Endothelial cell (in vitro differentiated cells): ENCODE measurements around the gene CHMP2A. TPM values are rescaled to one million over a fixed set of nuclear protein-coding genes. Genes with fewer than 3 reads are reported as not detected.

Source experiments
- DNase-seq: peaks from one replicate; pipeline ENCODE4 v3.0.0; 2021; ENCODE audit warnings: low spot score
- H3K27ac Mint-ChIP-seq: one replicate; pipeline ENCODE4 v1.8.0; 2021; ENCODE audit warnings: mixed read lengths, inconsistent platforms; ENCODE audit not compliant: unreplicated experiment
- H3K27me3 Mint-ChIP-seq: one replicate; pipeline ENCODE4 v1.8.0; 2021; ENCODE audit warnings: mild to moderate bottlenecking, moderate library complexity, mixed read lengths, inconsistent platforms; ENCODE audit not compliant: unreplicated experiment
- H3K36me3 Mint-ChIP-seq: one replicate; pipeline ENCODE4 v1.8.0; 2021; ENCODE audit warnings: mild to moderate bottlenecking, low read depth, mixed read lengths, inconsistent platforms; ENCODE audit not compliant: unreplicated experiment
- H3K4me1 Mint-ChIP-seq: one replicate; pipeline ENCODE4 v1.8.0; 2021; ENCODE audit warnings: mild to moderate bottlenecking, mixed read lengths, inconsistent platforms; ENCODE audit not compliant: unreplicated experiment
- H3K4me3 Mint-ChIP-seq: one replicate; pipeline ENCODE4 v1.8.0; 2021; ENCODE audit warnings: mild to moderate bottlenecking, mixed read lengths, inconsistent platforms; ENCODE audit not compliant: unreplicated experiment
- H3K9me3 Mint-ChIP-seq: one replicate; pipeline ENCODE4 v1.8.0; 2021; ENCODE audit warnings: mixed read lengths, inconsistent platforms; ENCODE audit not compliant: unreplicated experiment
- CTCF ChIP-seq: fragments of 200-600 bp; sonication (generic); IDR thresholded peaks from one replicate; pipeline ENCODE4 v1.5.0; 2021; ENCODE audit warnings: antibody characterized with exemption; ENCODE audit not compliant: unreplicated experiment
- total RNA-seq: library from RNA; stranded (reverse); fragmentation: NEBNext Ultra II Directional; extraction: Animal tissue kit (Norgen Biotek cat#: 25700); gene quantifications from one replicate; pipeline ENCODE4 v1.2.1, GENCODE V29; 2021; ENCODE audit not compliant: unreplicated experiment

Gene CHMP2A
- total RNA-seq, 1 donor from 2014 or later = 130 TPM

DNA sequence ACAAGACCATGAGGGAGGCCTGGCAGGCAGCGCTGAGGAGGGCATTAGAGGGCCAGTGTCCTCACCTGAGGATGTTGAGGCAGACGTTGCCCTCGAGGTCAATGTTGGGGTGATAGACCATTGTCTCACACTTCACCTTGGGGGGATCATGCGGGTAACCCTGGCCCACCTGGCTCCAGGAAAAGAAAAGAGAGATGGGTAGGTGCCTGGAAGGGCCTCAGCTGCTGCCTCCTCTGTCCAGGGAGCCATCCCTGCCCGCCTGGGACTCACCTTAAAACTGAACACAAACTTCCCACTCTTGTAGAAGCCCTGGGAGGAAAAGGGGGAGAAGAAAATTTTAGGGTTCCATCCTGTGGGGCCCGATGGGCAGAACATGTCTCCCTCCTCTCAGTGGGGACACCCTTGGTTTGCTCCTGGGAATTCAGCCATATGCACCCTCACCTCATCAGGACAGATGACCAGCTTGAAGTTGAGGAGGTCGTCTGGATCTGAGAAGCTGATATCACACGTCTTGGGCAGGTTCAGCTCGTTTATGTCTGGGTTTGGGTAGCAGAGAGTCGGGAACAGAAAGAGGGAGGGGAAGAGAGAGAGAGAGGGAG lies 1.8 kb upstream of the CHMP2A start:
- Mint-ChIP-seq H3K27me3 (peaks cover 25% of the 10 kb centered on the region), H3K36me3 (peaks cover 41% of the 10 kb centered on the region), H3K4me3 (peak overlapping the region; percentile 98), H3K4me1 (peaks cover 34% of the 10 kb centered on the region), H3K27ac (peak overlapping the region; percentile 70), H3K9me3 (no peaks in the 10 kb centered on the region)
- no peak for DNase-seq
- no peak for TF ChIP-seq CTCF

DNA sequence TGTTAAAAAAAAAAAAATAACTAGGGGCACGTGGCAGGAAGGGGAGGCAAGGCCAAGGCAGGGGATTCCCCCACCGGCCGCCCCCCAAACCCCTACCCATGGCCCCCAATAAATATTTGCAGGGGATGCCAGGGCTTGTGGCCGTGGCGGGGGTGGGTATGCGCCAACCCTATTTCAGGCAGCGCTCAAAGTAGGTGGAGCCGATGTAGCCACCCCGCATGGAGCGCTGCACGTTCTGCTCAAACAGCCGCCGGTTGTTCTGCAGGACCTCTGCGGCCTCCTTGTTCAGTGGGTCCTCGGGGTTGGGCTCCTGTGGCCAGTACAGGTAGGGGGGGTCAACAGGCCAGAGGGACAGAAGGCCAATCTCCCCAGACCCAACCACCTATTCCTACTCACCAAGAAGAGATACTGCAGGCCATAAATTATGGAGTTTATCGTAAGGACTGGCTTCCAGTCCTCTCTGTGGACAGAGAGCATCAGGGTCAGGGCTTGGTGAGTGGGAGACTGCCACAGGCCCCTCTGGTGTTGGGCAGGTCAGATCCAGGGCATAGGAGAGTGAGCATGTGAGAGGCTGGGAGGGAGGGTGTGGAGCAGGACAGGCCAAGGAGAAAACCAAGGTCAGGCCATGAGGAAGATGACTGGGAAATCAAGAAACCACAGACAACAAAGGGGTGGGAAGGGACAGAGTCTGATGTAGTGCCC lies 1.2 kb upstream of the CHMP2A start:
- DNase-seq = no peak
- Mint-ChIP-seq H3K9me3 (no peaks in the 10 kb centered on the region), H3K27ac (peak overlapping the region; percentile 70), H3K4me1 (peaks cover 34% of the 10 kb centered on the region), H3K27me3 (peaks cover 25% of the 10 kb centered on the region), H3K36me3 (peaks cover 42% of the 10 kb centered on the region), H3K4me3 (peak overlapping the region; percentile 98)
- no peak for TF ChIP-seq CTCF

GRCh38 chr19:58555369-58555885 lies 522 bp upstream of the CHMP2A start:
- Mint-ChIP-seq H3K27ac (peak overlapping the region; percentile 97), H3K27me3 (peaks cover 25% of the 10 kb centered on the region), H3K4me3 (peak overlapping the region; percentile 92), H3K9me3 (no peaks in the 10 kb centered on the region), H3K4me1 (peaks cover 33% of the 10 kb centered on the region), H3K36me3 (peaks cover 44% of the 10 kb centered on the region)
- TF ChIP-seq CTCF = no peak
- no peak for DNase-seq

GRCh38 chr19:58553799-58554493 lies 959 bp downstream of the CHMP2A start:
- Mint-ChIP-seq H3K4me3 (peak overlapping the region; percentile 92), H3K27ac (peak overlapping the region; percentile 97), H3K4me1 (peaks cover 30% of the 10 kb centered on the region), H3K9me3 (no peaks in the 10 kb centered on the region), H3K27me3 (peaks cover 18% of the 10 kb centered on the region), H3K36me3 (peaks cover 52% of the 10 kb centered on the region)
- no peak for TF ChIP-seq CTCF
- DNase-seq = no peak
